ENCODE data around the gene TMEM121B. TPM values are rescaled to one million over a fixed set of nuclear protein-coding genes. Genes with fewer than 3 reads are reported as not detected.

TMEM121B gene
- total and polyA plus RNA-seq, 4 experiments from 2014 or later, result 0.12 TPM; not detected in 3

DNA sequence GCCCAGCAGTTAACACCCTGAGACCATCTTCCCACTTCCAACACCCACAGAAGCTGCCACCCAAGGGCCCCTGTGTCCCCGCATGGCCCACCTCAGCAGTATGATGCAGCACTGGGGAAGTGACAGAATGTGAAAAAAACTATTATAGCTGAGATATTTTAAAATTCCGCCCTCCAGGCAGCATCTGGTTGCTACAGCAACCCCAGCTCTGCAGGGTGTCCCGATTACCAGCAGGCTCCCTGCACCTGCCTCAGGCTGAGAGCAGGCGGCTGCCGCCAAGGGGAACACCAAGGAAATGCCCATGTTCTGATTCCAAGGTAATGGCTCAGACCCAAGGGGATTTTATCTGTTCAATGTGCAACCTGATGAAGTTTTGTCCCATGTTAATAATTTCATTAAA is 10.5 kb upstream of the TMEM121B start:
- POLR2A ChIA-PET (ENCODE audit: partially characterized antibody), result no interaction called here
- CTCF ChIA-PET (ENCODE audit: partially characterized antibody), result interaction anchor here (1.0 kb wide), 1 partner anchor 40 kb away, joined by 3 read pairs; no protein-coding TSS in a partner anchor
- intact Hi-C loops (cut with micrococcal nuclease), result no loop called here
- no peak overlapping the region for H3K4me3 ChIP-seq (ENCODE audit: low read length in 2 of 2)
- DNase-seq, result no peak
- H3K4me1 ChIP-seq (ENCODE audit: insufficient read depth, low read length), result no peaks in the 10 kb centered on the region
- H3K27ac ChIP-seq (ENCODE audit: low read depth, low read length), result no peak overlapping the region
- no peaks in the 10 kb centered on the region for H3K36me3 ChIP-seq (ENCODE audit: insufficient read depth, low read length)
- Mint-ChIP-seq H3K36me3 (peaks cover 5 to 7% of the 10 kb centered on the region in 2 donors), H3K4me1 (peaks cover 0 to 2% (median 0%) of the 10 kb centered on the region in 4 donors), H3K27me3 (no peaks in the 10 kb centered on the region), H3K27ac (no peak overlapping the region), H3K4me3 (no peak overlapping the region), H3K9me3 (no peaks in the 10 kb centered on the region)
- H3K9me3 ChIP-seq (ENCODE audit: control insufficient read depth in 1 of 2, low read length in 2 of 2), result no peaks in the 10 kb centered on the region
- H3K27me3 ChIP-seq (ENCODE audit: insufficient read depth, low read length), result no peaks in the 10 kb centered on the region

DNA sequence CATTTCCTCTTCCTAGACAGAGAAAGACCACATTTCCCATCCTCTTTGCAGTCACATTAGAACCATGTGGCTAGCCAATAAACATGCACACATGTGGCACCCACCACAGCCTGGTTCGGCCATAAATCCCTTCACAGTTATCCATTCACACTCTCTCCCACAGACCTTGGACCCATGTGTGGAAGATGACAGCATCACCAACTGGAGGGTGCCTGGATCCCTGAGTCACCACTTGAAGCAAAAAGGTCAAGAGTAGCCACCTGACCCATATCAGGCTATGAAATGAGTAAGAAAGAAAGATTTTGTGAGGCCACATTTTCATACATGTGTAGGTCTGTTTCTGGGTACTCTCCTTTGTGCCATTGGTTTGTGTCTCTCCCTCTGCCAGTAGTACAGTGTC is 9.0 kb upstream of the TMEM121B start:
- CTCF ChIA-PET (ENCODE audit: partially characterized antibody), result no interaction called here

DNA sequence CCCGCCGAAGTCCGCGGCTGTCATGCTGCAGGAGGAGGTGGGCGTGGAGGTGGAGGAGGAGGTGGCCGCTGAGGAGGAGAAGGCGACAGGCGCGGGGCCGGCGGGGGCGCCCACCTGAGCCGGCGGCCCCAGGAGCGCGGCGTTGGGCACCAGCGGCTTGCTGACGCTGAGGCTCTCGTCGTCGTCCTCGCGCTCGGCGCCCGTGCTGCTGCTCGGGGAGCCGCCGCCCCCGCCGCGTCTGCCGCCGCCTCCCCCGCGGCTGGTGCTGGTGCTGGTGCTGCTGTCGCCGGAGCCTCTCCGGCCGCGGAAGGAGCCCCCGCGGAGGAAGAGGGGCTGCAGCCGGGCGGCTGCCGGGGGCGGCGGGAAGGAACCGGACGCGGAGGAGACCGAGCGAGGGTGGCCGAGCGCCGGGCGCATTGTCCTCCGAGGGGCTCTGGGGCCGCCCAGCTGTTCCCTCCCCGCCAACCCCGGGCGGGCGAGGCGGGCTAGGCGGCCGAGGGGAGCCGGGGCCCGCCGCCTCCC is 388 bp downstream of the TMEM121B start:
- no peak overlapping the region for H3K27ac ChIP-seq (ENCODE audit: low read depth, low read length)
- peaks cover 51% of the 10 kb centered on the region for H3K4me1 ChIP-seq (ENCODE audit: insufficient read depth, low read length)
- no peak overlapping the region for H3K4me3 ChIP-seq (ENCODE audit: low read length in 2 of 2)
- POLR2A ChIA-PET (ENCODE audit: partially characterized antibody), result no interaction called here
- H3K36me3 ChIP-seq (ENCODE audit: insufficient read depth, low read length), result no peaks in the 10 kb centered on the region
- Mint-ChIP-seq H3K27ac (no peak overlapping the region), H3K27me3 (peaks cover 8 to 15% of the 10 kb centered on the region in 2 donors), H3K4me1 (peaks cover 32 to 46% (median 38%) of the 10 kb centered on the region in 4 donors), H3K36me3 (no peaks in the 10 kb centered on the region), H3K9me3 (no peaks in the 10 kb centered on the region), H3K4me3 (no peak overlapping the region)
- CTCF ChIA-PET (ENCODE audit: partially characterized antibody), result no interaction called here
- DNase-seq, result no peak
- no peaks in the 10 kb centered on the region for H3K9me3 ChIP-seq (ENCODE audit: control insufficient read depth in 1 of 2, low read length in 2 of 2)
- H3K27me3 ChIP-seq (ENCODE audit: insufficient read depth, low read length), result peaks cover 14% of the 10 kb centered on the region
- intact Hi-C loops (cut with micrococcal nuclease), result loop anchor here (1.0 to 5.0 kb wide), 2 partner anchors 33 to 39 kb away; partner anchors contain the start of gene HDHD5

More for the DNA sequence above, 9.0 kb upstream of the TMEM121B start:
- DNase-seq, result no peak
- Histone ChIP-seq H3K4me1 (ENCODE audit: insufficient read depth, low read length) (no peaks in the 10 kb centered on the region), H3K27me3 (ENCODE audit: insufficient read depth, low read length) (no peaks in the 10 kb centered on the region), H3K4me3 (ENCODE audit: low read length in 2 of 2) (no peak overlapping the region), H3K36me3 (ENCODE audit: insufficient read depth, low read length) (no peaks in the 10 kb centered on the region), H3K27ac (ENCODE audit: low read depth, low read length) (no peak overlapping the region), H3K9me3 (ENCODE audit: control insufficient read depth in 1 of 2, low read length in 2 of 2) (no peaks in the 10 kb centered on the region)
- H3K9me3 Mint-ChIP-seq, result no peaks in the 10 kb centered on the region
- intact Hi-C loops (cut with micrococcal nuclease), result no loop called here
- no peaks in the 10 kb centered on the region for H3K27me3 Mint-ChIP-seq
- H3K4me1 Mint-ChIP-seq, result peaks cover 0 to 2% (median 0%) of the 10 kb centered on the region in 4 donors
- no peak overlapping the region for H3K4me3 Mint-ChIP-seq
- no peak overlapping the region for H3K27ac Mint-ChIP-seq
- H3K36me3 Mint-ChIP-seq, result peaks cover 3 to 6% of the 10 kb centered on the region in 2 donors
- POLR2A ChIA-PET (ENCODE audit: partially characterized antibody), result no interaction called here

DNA sequence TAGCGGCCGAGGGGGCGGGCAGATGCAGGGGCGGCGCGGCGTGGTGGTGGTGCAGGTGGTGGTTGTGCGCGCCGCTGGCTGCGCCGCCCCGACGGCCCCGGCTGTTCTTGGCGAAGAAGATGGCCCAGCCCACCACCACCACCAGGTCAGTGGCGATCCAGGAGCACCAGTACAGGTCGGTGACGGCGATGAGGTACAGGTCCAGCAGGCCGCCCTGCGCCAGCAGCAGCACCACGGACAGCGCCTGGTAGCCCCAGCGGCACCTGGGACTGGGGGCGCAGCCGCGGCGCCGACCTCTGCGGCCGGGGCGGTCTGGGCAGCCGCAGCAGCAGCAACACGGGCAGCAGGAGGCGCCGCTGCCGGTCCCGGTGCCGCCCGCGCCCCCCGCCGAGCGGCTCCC is 879 bp downstream of the TMEM121B start:
- H3K36me3 Mint-ChIP-seq, result no peaks in the 10 kb centered on the region
- H3K27me3 Mint-ChIP-seq, result peaks cover 8 to 15% of the 10 kb centered on the region in 2 donors
- POLR2A ChIA-PET (ENCODE audit: partially characterized antibody), result interaction anchor here (1.1 kb wide), 1 partner anchor 51 kb away, joined by 3 read pairs; no protein-coding TSS in a partner anchor
- Histone ChIP-seq H3K27ac (ENCODE audit: low read depth, low read length) (no peak overlapping the region), H3K4me1 (ENCODE audit: insufficient read depth, low read length) (peaks cover 56% of the 10 kb centered on the region), H3K36me3 (ENCODE audit: insufficient read depth, low read length) (no peaks in the 10 kb centered on the region), H3K9me3 (ENCODE audit: control insufficient read depth in 1 of 2, low read length in 2 of 2) (no peaks in the 10 kb centered on the region), H3K4me3 (ENCODE audit: low read length in 2 of 2) (no peak overlapping the region), H3K27me3 (ENCODE audit: insufficient read depth, low read length) (peaks cover 14% of the 10 kb centered on the region)
- intact Hi-C loops (cut with micrococcal nuclease), result loop anchor here (1.0 to 5.0 kb wide), 2 partner anchors 33 to 39 kb away; partner anchors contain the start of gene HDHD5
- H3K9me3 Mint-ChIP-seq, result no peaks in the 10 kb centered on the region
- CTCF ChIA-PET (ENCODE audit: partially characterized antibody), result no interaction called here
- H3K27ac Mint-ChIP-seq, result no peak overlapping the region
- peak overlapping the region in 3 of 8 donors; percentile 15 to 57 (median 32) for H3K4me3 Mint-ChIP-seq
- DNase-seq, result peak in 4 of 5 donors; percentile 47 to 62 (median 56)
- peaks cover 37 to 51% (median 42%) of the 10 kb centered on the region in 4 donors for H3K4me1 Mint-ChIP-seq

DNA sequence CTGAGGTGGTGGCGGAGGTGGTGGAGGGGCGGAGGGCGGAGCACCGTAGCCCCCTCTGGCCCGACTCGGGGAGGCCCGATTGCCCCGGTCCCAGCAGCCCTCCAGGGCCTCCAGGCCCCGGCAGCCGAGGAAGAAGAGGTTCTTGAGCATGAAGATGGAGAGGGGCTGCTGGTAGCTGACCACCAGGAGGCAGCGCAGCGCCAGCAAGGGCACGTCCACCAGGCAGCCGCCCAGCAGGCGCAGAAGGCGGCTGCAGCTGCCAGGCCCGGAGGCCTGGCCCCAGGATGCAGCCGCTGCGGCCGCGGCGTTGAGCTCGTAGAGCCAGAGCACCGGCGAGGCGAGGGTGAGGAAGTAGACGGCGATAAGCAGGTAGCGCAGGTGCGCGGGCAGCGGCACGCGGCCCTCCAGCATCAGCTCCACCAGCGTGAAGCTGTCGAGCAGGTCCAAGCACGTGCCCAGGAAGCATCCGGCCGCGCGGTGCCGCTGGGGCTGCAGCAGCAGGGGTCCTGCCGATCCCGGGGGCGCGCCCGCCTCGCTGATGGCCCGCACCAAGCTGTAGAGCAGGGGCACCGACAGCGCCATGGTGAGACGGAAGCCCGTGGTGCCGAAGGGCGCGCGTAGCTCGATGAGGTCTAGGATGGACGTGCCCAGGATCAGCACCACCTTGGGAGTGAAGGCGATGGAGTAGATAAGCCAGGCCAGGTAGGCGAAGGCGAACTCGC is 1.5 kb downstream of the TMEM121B start:
- intact Hi-C loops (cut with micrococcal nuclease), result loop anchor here (1.0 to 5.0 kb wide), 2 partner anchors 32 to 40 kb away; partner anchors contain the start of gene HDHD5
- CTCF ChIA-PET (ENCODE audit: partially characterized antibody), result no interaction called here

DNA sequence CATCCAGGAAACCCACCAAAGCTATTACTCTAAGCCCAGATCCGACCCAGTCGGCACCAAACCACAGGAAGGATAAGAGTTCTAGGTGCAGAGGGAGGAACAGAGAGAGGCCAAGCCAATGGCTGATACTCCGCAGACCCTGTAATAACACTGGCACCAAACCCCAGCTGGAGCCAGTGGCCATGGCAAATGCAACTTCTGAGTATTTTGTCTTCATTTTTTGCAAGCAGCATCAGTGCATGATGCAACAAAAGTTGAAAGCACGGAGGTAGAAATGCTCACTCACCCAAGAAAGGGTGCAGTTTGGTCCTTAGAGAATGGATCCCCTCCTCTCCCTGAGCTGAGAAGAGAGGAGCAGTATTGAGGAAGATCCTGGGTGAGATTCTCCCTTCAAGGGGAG is 2.8 kb downstream of the TMEM121B start:
- H3K27me3 Mint-ChIP-seq, result peaks cover 7 to 8% of the 10 kb centered on the region in 2 donors
- H3K27ac ChIP-seq (ENCODE audit: low read depth, low read length), result no peak overlapping the region
- no peaks in the 10 kb centered on the region for H3K36me3 ChIP-seq (ENCODE audit: insufficient read depth, low read length)
- H3K4me1 ChIP-seq (ENCODE audit: insufficient read depth, low read length), result peaks cover 65% of the 10 kb centered on the region
- no peak for DNase-seq
- no peaks in the 10 kb centered on the region for H3K9me3 Mint-ChIP-seq
- H3K4me3 Mint-ChIP-seq, result peak overlapping the region; percentile 66 to 86 (median 78)
- peaks cover 14% of the 10 kb centered on the region for H3K27me3 ChIP-seq (ENCODE audit: insufficient read depth, low read length)
- H3K4me3 ChIP-seq (ENCODE audit: low read length in 2 of 2), result peak overlapping the region in 1 of 2 donors; percentile 29
- intact Hi-C loops (cut with micrococcal nuclease), result no loop called here
- H3K4me1 Mint-ChIP-seq, result peaks cover 47 to 71% (median 56%) of the 10 kb centered on the region in 4 donors
- H3K9me3 ChIP-seq (ENCODE audit: control insufficient read depth in 1 of 2, low read length in 2 of 2), result no peaks in the 10 kb centered on the region
- ChIA-PET CTCF (ENCODE audit: partially characterized antibody) (interaction anchor here (1.2 to 3.4 kb wide), 2 partner anchors 30 to 53 kb away, joined by 4 to 15 read pairs; no protein-coding TSS in a partner anchor), POLR2A (ENCODE audit: partially characterized antibody) (interaction anchor here (0.8 to 5.6 kb wide), 4 partner anchors 12 to 53 kb away, joined by 3 to 68 read pairs (median 10); partner anchors contain the start of gene IL17RA)
- H3K36me3 Mint-ChIP-seq, result no peaks in the 10 kb centered on the region
- peak overlapping the region; percentile 11 to 95 (median 78) for H3K27ac Mint-ChIP-seq

More for the DNA sequence above, 1.5 kb downstream of the TMEM121B start:
- no peak overlapping the region for H3K27ac ChIP-seq (ENCODE audit: low read depth, low read length)
- Mint-ChIP-seq H3K36me3 (no peaks in the 10 kb centered on the region), H3K27me3 (peaks cover 8 to 11% of the 10 kb centered on the region in 2 donors), H3K4me3 (peak overlapping the region in 5 of 8 donors; percentile 29 to 68 (median 43)), H3K27ac (no peak overlapping the region), H3K4me1 (peaks cover 43 to 58% (median 48%) of the 10 kb centered on the region in 4 donors), H3K9me3 (no peaks in the 10 kb centered on the region)
- peaks cover 14% of the 10 kb centered on the region for H3K27me3 ChIP-seq (ENCODE audit: insufficient read depth, low read length)
- H3K9me3 ChIP-seq (ENCODE audit: control insufficient read depth in 1 of 2, low read length in 2 of 2), result no peaks in the 10 kb centered on the region
- no peak overlapping the region for H3K4me3 ChIP-seq (ENCODE audit: low read length in 2 of 2)
- POLR2A ChIA-PET (ENCODE audit: partially characterized antibody), result interaction anchor here (0.9 to 1.1 kb wide), 2 partner anchors 33 to 52 kb away, joined by 3 read pairs; no protein-coding TSS in a partner anchor
- DNase-seq, result no peak
- no peaks in the 10 kb centered on the region for H3K36me3 ChIP-seq (ENCODE audit: insufficient read depth, low read length)
- H3K4me1 ChIP-seq (ENCODE audit: insufficient read depth, low read length), result peaks cover 62% of the 10 kb centered on the region

DNA sequence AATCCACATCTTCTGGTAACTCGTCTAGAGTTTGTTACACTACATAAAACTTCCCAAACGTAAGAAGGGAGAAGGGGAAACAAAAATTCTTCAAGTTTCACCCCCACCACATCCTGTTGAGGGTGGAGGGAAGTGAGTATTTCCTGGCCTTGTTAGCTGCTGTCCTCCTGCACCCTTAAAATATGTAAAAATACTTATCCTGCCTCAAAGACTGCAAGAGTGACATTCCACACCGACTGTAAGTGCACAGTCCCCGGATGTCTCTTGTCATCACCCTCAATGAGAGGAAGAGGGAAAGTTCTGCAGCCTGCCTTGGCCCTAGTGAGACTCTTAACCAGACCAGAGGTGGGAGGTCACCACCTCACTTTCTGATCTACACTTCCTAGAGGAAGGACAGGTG is 3.3 kb downstream of the TMEM121B start:
- Mint-ChIP-seq H3K4me3 (peak overlapping the region; percentile 66 to 86 (median 78)), H3K4me1 (peaks cover 47 to 72% (median 60%) of the 10 kb centered on the region in 4 donors), H3K27ac (peak overlapping the region; percentile 11 to 95 (median 78)), H3K27me3 (peaks cover 7 to 8% of the 10 kb centered on the region in 2 donors), H3K9me3 (no peaks in the 10 kb centered on the region), H3K36me3 (no peaks in the 10 kb centered on the region)
- Histone ChIP-seq H3K27ac (ENCODE audit: low read depth, low read length) (no peak overlapping the region), H3K36me3 (ENCODE audit: insufficient read depth, low read length) (no peaks in the 10 kb centered on the region), H3K9me3 (ENCODE audit: control insufficient read depth in 1 of 2, low read length in 2 of 2) (no peaks in the 10 kb centered on the region), H3K4me3 (ENCODE audit: low read length in 2 of 2) (peak overlapping the region in 1 of 2 donors; percentile 29), H3K27me3 (ENCODE audit: insufficient read depth, low read length) (peaks cover 14% of the 10 kb centered on the region), H3K4me1 (ENCODE audit: insufficient read depth, low read length) (peaks cover 65% of the 10 kb centered on the region)
- POLR2A ChIA-PET (ENCODE audit: partially characterized antibody), result interaction anchor here (0.8 to 5.6 kb wide), 5 partner anchors 11 to 54 kb away, joined by 3 to 68 read pairs (median 3); partner anchors contain the start of gene IL17RA
- CTCF ChIA-PET (ENCODE audit: partially characterized antibody), result interaction anchor here (1.2 to 3.4 kb wide), 2 partner anchors 30 to 53 kb away, joined by 4 to 15 read pairs; no protein-coding TSS in a partner anchor
- DNase-seq, result peak in 4 of 5 donors; percentile 19 to 32 (median 30)
- intact Hi-C loops (cut with micrococcal nuclease), result loop anchor here (1.0 kb wide), 1 partner anchor 99 kb away; no protein-coding TSS in a partner anchor
